ENCODE data around the gene TRIO. TPM values are rescaled to one million over a fixed set of nuclear protein-coding genes. Genes with fewer than 3 reads are reported as not detected.

TRIO gene
- polyA plus RNA-seq, 3 donors: 104 to 124 (median 116) TPM

DNA sequence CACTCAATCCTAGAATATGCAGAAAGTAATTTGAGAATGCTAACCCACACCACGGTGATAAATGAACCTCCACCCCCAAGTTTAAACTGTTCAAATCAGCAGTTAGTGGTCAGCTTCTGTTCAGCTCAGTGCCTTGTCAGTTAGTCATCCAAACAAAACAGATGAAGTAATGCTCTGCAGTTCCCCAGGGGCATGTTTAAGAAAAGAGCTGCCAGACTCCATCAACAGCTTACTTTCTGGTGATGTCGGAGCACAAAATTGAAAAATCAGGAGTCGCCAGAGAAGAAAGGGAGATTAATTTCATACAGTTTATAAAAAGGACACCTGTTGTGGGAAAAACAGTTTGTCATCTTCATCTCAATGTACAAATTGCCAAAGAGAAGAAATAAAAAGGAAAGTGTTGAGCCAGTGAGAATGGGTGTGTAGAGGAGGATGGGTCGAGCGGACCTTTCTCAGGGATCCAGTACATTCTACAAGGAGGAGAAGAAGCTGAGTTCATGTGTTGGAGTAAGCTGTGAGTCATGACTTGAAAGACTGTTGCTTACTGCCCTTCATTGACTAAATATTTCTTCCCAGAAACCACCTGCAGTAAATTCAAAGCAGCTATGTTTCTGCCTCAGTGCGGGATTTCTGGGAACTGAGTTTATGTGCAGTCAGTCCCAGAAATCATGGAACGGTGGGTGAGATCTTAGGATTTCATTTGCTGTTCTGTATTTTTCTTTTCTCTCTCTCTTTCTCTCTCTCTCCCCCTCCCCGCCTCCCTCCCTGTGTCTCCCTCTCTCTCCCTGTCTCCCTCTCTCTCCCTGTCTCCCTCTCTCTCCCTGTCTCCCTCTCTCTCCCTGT lies 13.7 kb downstream of the TRIO start:
- DNase-seq (ENCODE audit: extremely low read depth in 1 of 11, low read depth in 9 of 11, low spot score in 4 of 11): no peak

DNA sequence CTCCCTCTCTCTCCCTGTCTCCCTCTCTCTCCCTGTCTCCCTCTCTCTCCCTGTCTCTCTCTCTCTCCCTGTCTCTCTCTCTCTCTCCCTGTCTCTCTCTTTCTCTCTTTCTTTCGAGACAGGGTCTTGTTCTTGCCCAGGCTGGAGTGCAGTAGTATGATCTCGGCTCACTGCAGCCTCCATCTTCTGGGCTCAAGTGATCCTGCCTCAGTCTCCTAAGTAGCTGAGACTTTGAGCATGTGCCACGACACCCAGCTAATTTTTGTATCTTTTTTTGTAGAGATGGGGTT lies 14.3 kb downstream of the TRIO start:
- no peak for DNase-seq (ENCODE audit: extremely low read depth in 1 of 11, low read depth in 9 of 11, low spot score in 4 of 11)

DNA sequence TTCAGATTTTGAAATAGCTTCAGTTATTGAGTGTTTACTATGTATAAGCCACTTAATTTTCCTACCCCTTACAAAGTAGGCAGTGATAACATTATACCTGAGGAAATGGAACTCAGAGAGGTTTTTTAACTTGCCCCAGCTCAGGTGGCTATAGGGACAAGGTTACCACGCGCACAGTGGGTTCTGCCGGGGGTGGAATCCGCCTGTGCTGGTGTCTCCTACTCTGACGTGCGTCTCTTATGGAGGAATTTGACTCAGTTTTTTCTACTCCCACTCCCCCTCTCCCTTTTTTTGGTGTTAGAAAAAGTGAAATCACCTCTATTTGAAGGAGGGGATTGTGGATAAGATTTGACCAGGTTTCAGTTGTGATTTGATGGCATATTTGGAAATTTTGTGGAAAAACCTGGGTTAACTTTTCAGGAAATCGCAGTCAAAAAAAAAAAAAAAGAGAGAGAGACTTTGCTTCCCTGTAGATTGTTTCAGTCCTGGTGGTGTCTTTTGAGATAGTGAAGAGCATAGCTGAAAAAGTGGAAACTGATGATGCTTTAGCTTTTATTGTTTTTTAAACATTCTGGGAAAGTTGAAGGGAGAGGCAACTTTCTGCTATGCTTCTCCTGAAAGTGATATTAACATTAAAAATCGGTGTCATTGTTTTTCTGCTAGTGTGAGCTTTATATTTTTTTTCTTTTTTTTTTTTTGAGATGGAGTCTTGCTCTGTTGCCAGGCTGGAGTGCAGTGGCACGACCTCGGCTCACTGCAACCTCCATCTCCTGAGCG lies 15.9 kb downstream of the TRIO start:
- no peak for DNase-seq (ENCODE audit: extremely low read depth in 1 of 11, low read depth in 9 of 11, low spot score in 4 of 11)

DNA sequence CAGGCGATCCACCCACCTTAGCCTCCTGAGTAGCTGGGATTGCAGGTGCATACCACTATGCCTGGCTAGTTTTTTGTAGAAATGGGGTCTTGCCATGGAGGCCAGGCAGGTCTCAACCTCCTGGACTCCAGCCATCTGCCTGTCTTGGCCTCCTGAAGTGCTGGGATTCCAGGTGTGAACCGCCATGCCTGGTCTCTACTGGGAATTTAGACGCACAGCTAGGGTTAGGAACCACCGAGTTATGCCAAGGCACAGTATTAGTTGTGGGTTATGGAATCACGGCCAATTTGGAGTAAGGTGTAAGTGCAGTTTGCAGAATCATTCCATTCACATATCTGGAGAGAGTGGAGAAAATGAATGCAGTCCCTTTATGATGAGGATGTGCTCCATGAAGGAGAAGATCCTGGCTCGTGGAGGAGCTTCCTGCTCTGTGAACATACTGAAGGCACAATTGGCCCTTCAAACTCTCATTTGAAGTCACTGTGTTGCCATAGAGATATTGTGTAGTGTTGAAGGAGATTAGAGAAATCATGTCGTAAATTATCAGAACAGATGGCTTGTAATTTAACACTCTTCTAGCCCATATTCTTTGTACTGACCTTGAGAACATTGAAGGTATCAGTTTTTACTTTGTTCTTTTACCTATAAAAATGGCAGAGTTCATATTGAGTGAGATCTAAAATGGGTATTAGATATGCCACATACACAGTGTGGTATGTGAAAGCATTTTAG lies 18.8 kb downstream of the TRIO start:
- no peak for DNase-seq (ENCODE audit: extremely low read depth in 1 of 11, low read depth in 9 of 11, low spot score in 4 of 11)

DNA sequence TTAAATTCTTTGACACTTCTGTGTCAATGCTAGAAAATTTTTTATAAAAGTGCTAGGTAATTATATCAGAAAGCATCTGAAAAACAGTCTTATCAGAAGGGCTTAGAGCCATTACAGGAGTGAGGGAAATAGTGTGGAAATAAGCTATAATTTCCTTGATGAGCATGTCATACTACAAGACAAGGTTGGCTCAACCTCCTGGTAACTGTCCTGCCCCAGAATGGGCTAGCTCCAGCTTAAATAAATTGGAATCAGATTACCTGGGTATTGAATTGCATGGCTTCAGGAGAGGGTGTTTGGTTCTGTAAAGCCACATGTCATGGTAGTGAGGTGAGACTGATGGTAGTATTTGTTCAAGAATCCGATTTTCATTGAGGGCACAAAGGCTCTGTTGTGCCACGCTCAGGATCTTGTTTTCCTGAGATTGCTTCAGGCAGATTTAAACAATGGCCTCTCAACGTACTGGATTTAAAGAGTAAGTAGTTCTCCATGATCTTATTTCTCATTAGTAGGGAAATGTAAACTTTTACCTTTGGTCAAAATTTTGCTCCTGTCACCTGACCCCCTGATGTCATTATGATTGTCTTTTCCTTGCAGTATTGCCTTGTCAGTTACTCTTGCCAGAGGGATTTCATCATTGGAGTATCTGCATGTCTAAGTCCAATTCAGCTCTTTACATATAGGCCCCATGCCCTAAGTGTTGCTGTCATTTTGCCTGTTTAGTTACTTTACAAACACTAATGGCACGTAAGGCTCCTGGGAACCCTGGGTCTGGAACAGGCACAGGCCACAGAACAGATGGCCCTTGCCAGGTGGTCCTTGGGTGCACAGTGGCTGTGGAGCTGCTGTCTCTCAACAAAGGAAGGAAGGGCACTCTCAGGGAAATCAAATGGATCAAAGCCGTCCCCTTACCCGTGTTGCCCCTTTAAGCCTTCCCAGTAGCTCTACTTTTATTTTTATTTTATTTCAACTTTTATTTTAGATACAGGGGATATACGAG lies 21.3 kb downstream of the TRIO start:
- DNase-seq (ENCODE audit: extremely low read depth in 1 of 11, low read depth in 9 of 11, low spot score in 4 of 11): no peak

DNA sequence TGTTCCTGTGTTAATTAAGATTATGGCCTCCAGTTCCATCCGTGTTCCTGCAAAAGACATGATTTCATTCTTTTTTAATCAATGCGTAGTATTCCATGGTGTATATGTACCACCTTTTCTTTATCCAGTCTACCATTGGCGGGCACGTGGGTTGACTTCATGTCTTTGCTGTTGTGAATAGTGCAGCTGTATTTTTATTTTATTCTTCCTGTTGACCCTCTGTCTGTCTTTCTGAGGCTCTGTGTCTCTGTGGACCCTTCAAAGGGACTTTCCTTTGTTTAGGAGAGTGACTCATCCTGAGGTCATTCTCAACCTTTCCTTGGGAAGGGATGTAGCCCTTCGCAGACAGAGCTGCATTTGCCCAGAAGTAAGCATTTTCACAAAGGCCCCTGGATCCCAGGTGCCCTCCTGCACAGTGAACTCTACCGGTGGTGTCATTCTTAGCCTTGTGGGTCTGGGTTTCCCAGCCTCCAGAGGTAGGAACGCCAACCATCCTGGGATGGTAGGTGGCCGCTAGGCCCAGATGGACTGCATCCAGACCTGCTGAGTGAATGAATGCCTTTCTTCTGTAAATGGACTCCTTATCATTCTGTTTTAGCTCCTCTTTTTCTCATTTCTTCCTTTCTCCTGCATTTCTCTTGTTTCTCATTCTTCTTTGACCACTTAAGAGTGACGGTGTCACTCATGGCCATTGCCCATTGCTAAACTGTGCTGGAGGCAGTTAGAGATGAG lies 22.4 kb downstream of the TRIO start:
- DNase-seq (ENCODE audit: extremely low read depth in 1 of 11, low read depth in 9 of 11, low spot score in 4 of 11): no peak

DNA sequence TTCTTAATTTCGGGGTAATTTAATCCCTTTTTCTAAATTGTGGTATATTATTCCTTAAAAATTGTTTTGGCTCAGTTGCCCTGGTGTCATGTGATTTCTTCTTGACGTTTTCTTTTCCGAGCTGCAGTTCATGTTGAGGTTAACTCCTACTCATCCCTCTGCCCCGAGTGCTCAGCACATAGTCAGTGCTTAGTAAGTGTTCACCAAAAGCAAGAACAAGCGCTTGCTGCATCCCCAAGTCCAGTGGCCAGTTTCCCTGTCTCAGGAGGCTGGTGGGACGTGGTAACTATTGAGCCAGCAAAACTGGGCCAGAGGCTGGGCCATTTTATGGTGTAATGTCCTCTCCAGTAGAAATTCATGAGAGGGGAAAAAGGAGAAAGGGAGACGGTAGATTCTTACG lies 23.3 kb downstream of the TRIO start:
- DNase-seq (ENCODE audit: extremely low read depth in 1 of 11, low read depth in 9 of 11, low spot score in 4 of 11): no peak

DNA sequence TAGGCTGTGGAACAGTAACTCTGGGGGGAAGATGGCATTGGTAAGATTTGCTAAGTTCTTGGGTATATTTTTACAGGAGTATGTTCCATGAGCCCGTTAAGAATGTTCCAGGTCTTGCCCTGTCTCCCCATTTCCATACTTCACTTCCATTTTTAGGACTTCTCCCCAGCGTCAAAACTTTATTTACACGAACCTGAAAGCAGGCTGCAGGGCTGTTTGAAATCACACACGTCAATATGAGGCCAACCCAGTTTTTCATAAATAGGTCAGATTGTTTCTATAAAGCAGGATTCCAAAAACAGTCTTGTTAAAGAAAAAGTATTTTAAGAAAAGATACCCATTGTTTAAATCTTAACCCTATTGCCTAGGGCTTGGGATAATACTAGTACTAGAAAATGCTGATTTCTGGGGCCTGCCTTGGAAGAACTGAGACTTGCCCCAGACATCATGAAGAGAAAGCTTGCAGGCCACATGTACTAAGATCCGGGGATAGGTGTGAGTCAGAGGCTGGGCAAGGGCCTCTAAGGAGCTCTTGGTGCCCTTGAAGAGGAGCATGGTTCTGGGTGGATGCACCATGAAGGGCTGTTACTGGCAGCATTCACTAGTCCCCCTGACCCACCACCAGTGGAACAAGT lies 24.2 kb downstream of the TRIO start:
- DNase-seq (ENCODE audit: extremely low read depth in 1 of 11, low read depth in 9 of 11, low spot score in 4 of 11): no peak

DNA sequence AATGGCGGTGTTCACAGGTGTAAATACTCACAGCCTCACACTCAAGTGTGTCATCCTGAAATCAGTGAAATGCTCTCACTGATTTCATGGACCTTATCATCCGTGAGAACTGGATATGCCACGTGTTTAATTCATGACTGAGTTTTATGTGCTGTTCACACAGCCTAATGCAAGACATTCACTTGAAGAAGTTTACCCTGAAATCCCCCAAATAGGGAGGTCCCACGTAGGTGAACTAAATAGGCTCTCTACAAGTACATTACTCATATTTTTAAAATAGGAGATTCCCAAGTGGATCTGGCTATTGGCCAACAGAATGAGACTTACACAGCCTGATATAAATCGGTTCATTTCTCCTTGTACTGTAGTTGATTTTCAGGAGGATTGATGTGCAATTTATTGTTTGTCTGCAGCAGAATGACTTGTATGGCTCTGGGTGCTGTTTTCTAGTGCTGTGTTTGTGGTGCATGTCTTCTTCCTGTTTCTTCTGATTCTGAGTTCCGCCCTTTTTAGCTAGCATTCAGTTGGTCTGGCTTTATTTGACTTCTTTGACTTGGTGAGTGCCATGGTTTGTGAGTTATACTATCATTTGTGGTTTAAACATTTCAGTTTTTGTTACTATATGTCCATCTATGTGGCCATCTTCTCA lies 25.1 kb downstream of the TRIO start:
- no peak for DNase-seq (ENCODE audit: extremely low read depth in 1 of 11, low read depth in 9 of 11, low spot score in 4 of 11)

DNA sequence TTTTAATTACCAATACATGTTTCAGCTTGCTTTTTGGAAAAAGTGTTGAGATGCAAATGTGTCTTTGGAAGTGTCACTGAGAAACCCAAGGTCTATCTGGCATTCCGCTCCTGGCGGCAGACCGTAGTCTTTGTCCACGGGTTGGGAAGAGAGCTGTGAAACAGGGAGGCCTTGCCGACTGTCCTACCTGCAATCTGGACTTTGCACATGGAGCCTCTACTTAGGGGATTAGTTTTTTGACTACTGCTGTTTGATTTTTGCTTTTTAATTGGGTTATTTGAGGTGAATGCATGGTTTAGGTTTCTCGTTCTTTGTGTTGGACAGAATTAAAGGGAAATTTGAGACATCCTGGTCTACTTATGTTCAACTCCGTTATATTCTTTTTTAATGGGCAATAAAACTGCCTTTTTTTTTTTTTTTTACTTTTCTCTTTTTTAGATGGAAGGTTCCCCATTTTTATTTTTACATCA lies 25.7 kb downstream of the TRIO start:
- no peak for DNase-seq (ENCODE audit: extremely low read depth in 1 of 11, low read depth in 9 of 11, low spot score in 4 of 11)

DNA sequence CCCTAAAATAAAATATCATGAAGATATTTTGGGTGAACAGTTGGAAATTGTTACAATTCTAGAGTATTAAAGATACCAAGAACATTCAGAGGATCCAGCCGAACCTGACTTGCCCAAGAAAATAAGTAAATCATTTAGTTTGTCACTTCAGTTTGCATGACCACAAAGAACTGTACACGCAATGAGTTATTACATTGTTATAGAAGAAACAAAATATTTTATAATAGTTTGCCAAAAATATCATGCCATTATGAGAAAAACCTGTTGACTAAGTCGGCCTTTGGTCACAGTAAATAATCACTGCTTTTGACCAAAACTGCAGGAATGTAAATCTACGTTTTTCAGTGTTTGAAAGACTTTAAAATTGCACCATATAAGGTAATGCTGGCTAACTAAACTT lies 27.9 kb downstream of the TRIO start:
- DNase-seq (ENCODE audit: extremely low read depth in 1 of 11, low read depth in 9 of 11, low spot score in 4 of 11): no peak

DNA sequence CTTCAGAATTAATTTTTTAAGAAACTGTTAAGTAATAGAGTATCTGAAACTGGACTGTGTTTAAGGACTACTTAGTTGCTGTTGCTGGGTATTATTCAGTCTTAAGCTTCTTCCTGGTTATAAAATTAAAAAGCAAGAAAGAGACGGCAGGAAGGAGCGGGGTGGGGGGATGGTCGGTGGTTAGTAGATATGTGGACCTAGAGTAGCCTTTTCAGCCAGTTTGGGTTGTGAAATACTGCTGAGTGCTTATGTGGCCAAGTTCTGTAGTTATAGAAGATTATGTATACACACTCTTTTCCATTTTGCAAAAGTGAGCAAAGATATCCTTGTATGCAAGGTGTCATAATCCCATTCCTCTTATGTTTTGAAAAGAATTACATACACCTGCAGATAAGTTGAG lies 28.5 kb downstream of the TRIO start:
- no peak for DNase-seq (ENCODE audit: extremely low read depth in 1 of 11, low read depth in 9 of 11, low spot score in 4 of 11)

DNA sequence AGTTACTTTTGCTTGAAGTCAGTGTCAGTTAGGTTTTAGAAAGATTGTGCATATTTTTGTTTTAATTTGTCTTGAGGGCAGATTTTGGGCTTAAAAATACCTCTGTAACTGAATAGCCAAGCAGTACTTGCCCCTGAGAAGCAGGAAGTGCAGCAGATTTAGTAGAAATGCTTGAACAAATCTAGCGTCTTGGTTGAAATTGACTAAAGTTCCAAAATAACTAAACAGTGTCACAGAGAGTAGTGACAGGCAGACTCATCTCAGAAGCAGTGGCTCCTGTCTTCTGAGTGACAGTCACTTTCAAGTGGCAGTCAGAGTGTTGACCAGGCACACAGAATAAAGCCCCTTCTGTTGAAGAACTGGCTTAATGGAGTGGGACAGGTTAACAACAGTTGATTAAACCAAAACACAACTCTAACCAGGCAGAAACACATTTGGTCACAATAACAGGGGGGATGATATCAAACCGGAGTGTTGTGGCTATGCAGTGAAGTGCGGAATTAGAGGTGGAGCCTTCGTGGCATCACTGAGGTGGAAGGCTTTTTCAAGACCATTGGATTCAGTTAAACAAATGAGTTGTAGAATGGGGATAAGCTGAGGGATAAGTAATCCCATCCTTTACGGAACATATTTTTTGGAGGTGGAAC lies 29.1 kb downstream of the TRIO start:
- no peak for DNase-seq (ENCODE audit: extremely low read depth in 1 of 11, low read depth in 9 of 11, low spot score in 4 of 11)

DNA sequence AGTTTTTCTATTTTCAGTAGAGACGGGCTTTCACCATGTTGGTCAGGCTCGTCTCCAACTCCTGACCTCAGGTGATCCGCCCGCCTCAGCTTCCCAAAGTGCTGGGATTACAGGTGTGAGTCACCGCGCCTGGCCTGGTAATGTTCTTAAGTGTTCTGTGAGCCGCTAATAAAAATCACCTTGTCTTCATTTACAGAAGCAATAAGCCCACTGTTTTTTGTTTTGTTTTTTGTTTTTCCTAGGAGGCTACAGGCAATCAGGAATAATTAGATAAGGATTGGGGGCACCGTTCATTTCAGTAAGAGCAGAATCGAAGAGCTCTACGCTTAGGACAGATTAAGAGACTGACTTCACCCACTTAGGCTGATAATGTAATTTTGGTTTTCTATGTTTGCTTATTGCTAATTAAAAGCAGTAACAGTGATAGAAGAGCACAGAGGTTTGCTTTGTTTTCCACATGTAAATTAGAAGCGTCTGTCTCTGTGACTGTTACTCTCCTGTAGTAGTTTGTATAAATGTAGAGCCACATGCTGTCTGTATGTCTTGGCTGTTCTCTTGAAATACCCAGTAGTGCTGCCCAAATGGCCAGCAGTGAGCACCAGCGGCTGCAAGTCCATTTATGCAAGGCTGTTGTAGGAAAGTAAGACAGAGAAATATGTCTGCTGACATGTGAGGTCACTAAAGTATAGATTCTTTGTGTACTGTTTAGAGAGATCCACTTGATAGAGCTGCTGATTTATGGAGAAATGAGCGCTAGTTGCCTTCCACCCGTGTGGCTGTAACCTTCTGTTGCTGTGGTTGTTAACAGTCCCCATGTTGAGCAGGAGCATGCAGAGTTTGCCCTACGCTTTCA lies 30.5 kb downstream of the TRIO start:
- DNase-seq (ENCODE audit: extremely low read depth in 1 of 11, low read depth in 9 of 11, low spot score in 4 of 11): no peak

DNA sequence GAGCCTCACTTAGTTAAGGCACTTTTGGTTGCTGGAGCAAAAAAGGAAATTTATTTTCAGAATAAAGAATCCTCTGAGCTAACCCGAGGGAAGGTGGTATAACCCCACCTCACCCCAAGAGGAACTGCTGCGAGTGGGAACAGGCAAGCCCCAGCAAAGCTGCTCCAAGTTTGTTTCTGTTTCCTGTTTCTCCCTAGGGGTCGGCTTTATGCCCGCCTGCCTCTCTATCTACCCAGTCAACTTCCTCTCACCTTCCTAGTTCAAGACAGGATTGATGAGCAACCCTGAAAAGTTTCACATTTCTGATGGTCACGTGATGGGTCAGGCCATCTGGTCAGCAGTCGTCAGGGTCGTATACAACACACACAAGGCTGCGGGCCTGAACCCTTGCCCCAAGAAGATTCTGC lies 31.1 kb downstream of the TRIO start:
- no peak for DNase-seq (ENCODE audit: extremely low read depth in 1 of 11, low read depth in 9 of 11, low spot score in 4 of 11)

DNA sequence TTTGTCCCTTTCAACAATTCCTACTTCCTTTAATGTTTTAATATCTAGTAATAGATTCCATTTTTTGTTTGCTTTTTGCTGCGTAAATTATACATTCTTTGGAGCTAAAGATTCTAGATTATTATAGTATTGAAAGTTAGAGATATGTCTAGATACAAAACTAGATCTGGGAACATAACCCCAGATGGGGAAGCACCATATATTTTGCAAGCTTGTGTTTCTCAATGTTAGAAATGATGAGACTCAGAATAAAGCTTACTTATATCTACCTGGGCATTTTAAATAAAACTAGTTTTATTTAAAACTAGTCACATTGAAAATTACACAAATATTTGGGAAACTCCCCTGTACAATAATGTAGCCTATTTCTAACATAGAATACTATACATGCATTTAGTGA lies 32.2 kb downstream of the TRIO start:
- no peak for DNase-seq (ENCODE audit: extremely low read depth in 1 of 11, low read depth in 9 of 11, low spot score in 4 of 11)
